GM12872 (cell line): ENCODE data around the gene MKKS.

ENCODE experiments used
- TF ChIP-seq, protein P1 (sequence below): IDR thresholded peaks from 3 replicates; pipeline ENCODE4 v1.5.1; 2011; ENCODE audit warnings: low read depth, mild to moderate bottlenecking, low read length, moderate library complexity; ENCODE audit not compliant: insufficient read depth

MKKS gene

DNA sequence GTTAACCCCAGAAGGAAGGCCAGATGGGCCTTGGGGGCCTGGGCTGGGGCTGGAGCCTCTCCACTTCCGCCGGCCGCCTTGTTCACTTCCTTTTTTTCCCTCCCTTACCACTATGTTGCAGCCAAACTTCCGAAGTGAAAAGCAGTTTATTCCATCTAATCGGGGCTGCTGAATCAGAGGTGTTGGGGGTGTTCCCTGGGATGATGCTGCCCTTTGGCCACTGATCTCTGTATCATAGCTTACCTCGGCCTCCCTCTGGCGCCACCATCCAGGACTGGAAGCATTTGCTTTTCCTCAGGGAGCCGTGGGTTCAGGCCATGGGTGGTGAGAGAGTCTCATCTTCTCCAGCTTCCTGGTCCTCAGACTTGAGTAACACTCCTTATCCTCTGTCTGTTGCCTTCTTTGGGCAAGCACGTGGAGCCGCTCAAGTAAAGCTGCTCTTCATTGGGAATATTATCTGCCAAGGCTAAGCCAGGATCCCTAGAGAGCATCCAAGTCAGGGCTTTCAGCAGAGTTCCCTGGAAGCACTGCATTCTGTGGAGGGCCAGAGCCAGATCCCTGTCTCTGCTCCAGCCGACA, 40.7 kb upstream of the MKKS start:
- TF ChIP-seq, protein P1, sequence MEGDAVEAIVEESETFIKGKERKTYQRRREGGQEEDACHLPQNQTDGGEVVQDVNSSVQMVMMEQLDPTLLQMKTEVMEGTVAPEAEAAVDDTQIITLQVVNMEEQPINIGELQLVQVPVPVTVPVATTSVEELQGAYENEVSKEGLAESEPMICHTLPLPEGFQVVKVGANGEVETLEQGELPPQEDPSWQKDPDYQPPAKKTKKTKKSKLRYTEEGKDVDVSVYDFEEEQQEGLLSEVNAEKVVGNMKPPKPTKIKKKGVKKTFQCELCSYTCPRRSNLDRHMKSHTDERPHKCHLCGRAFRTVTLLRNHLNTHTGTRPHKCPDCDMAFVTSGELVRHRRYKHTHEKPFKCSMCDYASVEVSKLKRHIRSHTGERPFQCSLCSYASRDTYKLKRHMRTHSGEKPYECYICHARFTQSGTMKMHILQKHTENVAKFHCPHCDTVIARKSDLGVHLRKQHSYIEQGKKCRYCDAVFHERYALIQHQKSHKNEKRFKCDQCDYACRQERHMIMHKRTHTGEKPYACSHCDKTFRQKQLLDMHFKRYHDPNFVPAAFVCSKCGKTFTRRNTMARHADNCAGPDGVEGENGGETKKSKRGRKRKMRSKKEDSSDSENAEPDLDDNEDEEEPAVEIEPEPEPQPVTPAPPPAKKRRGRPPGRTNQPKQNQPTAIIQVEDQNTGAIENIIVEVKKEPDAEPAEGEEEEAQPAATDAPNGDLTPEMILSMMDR: no peak

DNA sequence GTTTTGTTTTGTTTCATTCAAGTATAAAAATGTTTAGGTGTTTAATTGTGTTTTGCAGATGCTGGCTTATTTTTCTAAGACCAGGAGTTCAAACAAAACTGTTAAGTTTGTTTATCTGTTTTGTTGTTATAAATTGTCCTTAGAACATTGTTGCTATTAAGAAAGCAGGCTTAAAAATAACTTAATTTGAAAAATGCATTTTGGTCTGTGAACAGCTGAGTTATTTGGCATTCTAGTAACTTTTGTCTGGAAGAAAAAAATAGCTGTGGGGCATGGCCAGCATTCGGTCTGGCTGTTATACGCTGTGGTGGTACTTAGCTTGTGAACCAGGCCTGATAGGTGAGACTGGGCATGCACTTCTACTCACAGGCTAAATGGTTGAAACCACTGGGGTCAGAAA, 38.8 kb upstream of the MKKS start:
- TF ChIP-seq, protein P1: no peak

DNA sequence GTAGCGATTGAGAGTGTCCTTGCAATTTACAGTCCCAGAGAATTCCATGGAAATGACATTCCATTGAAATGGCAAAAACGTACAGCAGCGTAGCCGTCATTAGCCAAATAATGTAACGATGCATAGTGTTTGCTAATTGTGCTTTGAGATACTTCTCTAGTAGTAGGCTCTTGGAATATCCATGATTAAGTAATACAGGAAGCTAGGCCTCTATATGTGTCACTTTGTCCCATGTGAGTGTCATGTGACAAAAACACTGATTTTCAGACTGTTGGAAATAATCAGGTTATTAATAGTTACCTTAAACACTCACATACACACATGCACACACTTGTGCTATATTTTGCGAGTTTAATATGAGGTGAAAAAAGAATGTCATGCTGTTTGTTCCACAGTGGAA, 36.3 kb upstream of the MKKS start:
- TF ChIP-seq, protein P1: no peak

GRCh38 chr20:10469599-10469998, 35.6 kb upstream of the MKKS start:
- TF ChIP-seq, protein P1: peak; percentile 44; the same call in 2 of the 3 replicates

- TF ChIP-seq, protein P1: no peak
Measured at GRCh38 chr20:10469056-10469455, 35.0 kb upstream of the MKKS start.

GRCh38 chr20:10468340-10468845, 34.4 kb upstream of the MKKS start:
- TF ChIP-seq, protein P1: no peak

- TF ChIP-seq, protein P1: no peak
Measured at GRCh38 chr20:10467681-10468339, 33.8 kb upstream of the MKKS start.
